NOMO-1 treated with dmso at 0.1 percent for 144 hours (cell line): Measurements from ENCODE around the gene OR14A16.

Source experiments
- DNase-seq: peaks from one replicate; lab custom pipeline; 2025; ENCODE audit not compliant: unreplicated experiment; lab: John Stamatoyannopoulos, UW

OR14A16 gene

GRCh38 chr1:247824023-247824422, at the start of gene OR14A16:
OR14A16 (minus strand) TSS chr1:247824119; CDS start chr1:247815729, 8,390 bp downstream.
- DNase-seq, result no peak

- no peak for DNase-seq
Observed at GRCh38 chr1:247865416-247865815, 41.5 kb upstream of the OR14A16 start.

- no peak for DNase-seq
Observed at GRCh38 chr1:247864644-247865043, 40.7 kb upstream of the OR14A16 start.

- no peak for DNase-seq
Observed at GRCh38 chr1:247862756-247863155, 38.8 kb upstream of the OR14A16 start.

GRCh38 chr1:247857985-247858619, 34.2 kb upstream of the OR14A16 start:
- no peak for DNase-seq

GRCh38 chr1:247857069-247857984, 33.4 kb upstream of the OR14A16 start, which contains the start of gene TRIM58:
TRIM58 (plus strand) TSS chr1:247857187; CDS start chr1:247857247, 60 bp downstream.
- DNase-seq, result no peak

GRCh38 chr1:247855911-247856310, 32.0 kb upstream of the OR14A16 start:
- DNase-seq, result no peak

GRCh38 chr1:247854899-247855545, 31.1 kb upstream of the OR14A16 start:
- DNase-seq, result no peak

GRCh38 chr1:247849616-247850015, 25.7 kb upstream of the OR14A16 start:
- DNase-seq, result no peak

GRCh38 chr1:247848346-247848745, 24.4 kb upstream of the OR14A16 start:
- DNase-seq, result no peak

- DNase-seq, result no peak
Observed at GRCh38 chr1:247845693-247846017, 21.7 kb upstream of the OR14A16 start.

GRCh38 chr1:247845011-247845692, 21.2 kb upstream of the OR14A16 start:
- DNase-seq, result no peak

GRCh38 chr1:247843411-247843810, 19.5 kb upstream of the OR14A16 start:
- no peak for DNase-seq

- no peak for DNase-seq
Observed at GRCh38 chr1:247841796-247842195, 17.9 kb upstream of the OR14A16 start, which contains the start of gene OR11L1. OR11L1 (minus strand) TSS chr1:247841896; CDS start chr1:247841896, 0 bp downstream.

- no peak for DNase-seq
Observed at GRCh38 chr1:247840818-247841217, 16.9 kb upstream of the OR14A16 start.

GRCh38 chr1:247833601-247834000, 9.7 kb upstream of the OR14A16 start:
- no peak for DNase-seq

- DNase-seq, result no peak
Observed at GRCh38 chr1:247829656-247830055, 5.7 kb upstream of the OR14A16 start.

- peak; percentile 24 for DNase-seq
Observed at GRCh38 chr1:247825362-247825761, 1.4 kb upstream of the OR14A16 start.

GRCh38 chr1:247822060-247822459, 1.9 kb downstream of the OR14A16 start:
- DNase-seq, result no peak

GRCh38 chr1:247812637-247813036, 11.3 kb downstream of the OR14A16 start:
- no peak for DNase-seq

- DNase-seq, result no peak
Observed at GRCh38 chr1:247797518-247797917, 26.4 kb downstream of the OR14A16 start.
